HepG2 (cell line): ENCODE results near the gene ZNF526. TPM values are rescaled to one million over a fixed set of nuclear protein-coding genes. Genes with fewer than 3 reads are reported as not detected.

Source experiments
- AFF4 ChIP-seq: sonication (generic); formaldehyde crosslinking; IDR thresholded peaks from 2 replicates; pipeline ENCODE4 v1.4.0; 2020; ENCODE audit warnings: missing genetic modification reagents
- BCL3 ChIP-seq: sonication (generic); formaldehyde crosslinking; IDR thresholded peaks from 2 replicates; pipeline ENCODE4 v1.5.1; 2020; ENCODE audit warnings: mild to moderate bottlenecking, missing genetic modification reagents, moderate library complexity
- CBX5 ChIP-seq: sonication (generic); formaldehyde crosslinking; IDR thresholded peaks from 2 replicates; pipeline ENCODE4 v1.4.0; 2020; ENCODE audit warnings: missing genetic modification reagents, borderline replicate concordance
- FOXC1 ChIP-seq: sonication (generic); formaldehyde crosslinking; IDR thresholded peaks from 2 replicates; pipeline ENCODE4 v1.8.0; 2022; ENCODE audit warnings: mild to moderate bottlenecking, missing genetic modification reagents, borderline replicate concordance
- HIVEP1 ChIP-seq: sonication (generic); formaldehyde crosslinking; IDR thresholded peaks from 2 replicates; pipeline ENCODE4 v1.4.0; 2020; ENCODE audit warnings: mild to moderate bottlenecking, missing genetic modification reagents
- NCOR1 ChIP-seq: fragments of 200-600 bp; sonication (generic); IDR thresholded peaks from 2 replicates; pipeline ENCODE4 v1.7.0; 2017; ENCODE audit warnings: antibody characterized with exemption, low read length, borderline replicate concordance
- NR2F2 ChIP-seq: IDR thresholded peaks from 2 replicates; pipeline ENCODE4 v1.6.1; 2012; ENCODE audit warnings: low read depth, inconsistent platforms, borderline replicate concordance
- NR3C1 ChIP-seq: sonication (generic); formaldehyde crosslinking; IDR thresholded peaks from 2 replicates; pipeline ENCODE4 v1.4.0; 2020; ENCODE audit warnings: missing genetic modification reagents
- PCBP1 ChIP-seq: fragments of 200-400 bp; formaldehyde crosslinking; IDR thresholded peaks from 2 replicates; pipeline ENCODE4 v1.6.1; 2017; ENCODE audit warnings: mild to moderate bottlenecking, low read depth, low read length, borderline replicate concordance
- STAT6 ChIP-seq: sonication (generic); formaldehyde crosslinking; IDR thresholded peaks from 2 replicates; pipeline ENCODE4 v1.4.0; 2020; ENCODE audit warnings: missing genetic modification reagents, mild to moderate bottlenecking, borderline replicate concordance
- UBTF ChIP-seq: sonication (generic); formaldehyde crosslinking; IDR thresholded peaks from 2 replicates; pipeline ENCODE4 v1.4.0; 2020; ENCODE audit warnings: mild to moderate bottlenecking, missing genetic modification reagents
- YEATS4 ChIP-seq: sonication (generic); formaldehyde crosslinking; IDR thresholded peaks from 2 replicates; pipeline ENCODE4 v1.4.0; 2020; ENCODE audit warnings: missing genetic modification reagents, borderline replicate concordance
- ZNF121 ChIP-seq: sonication (generic); formaldehyde crosslinking; IDR thresholded peaks from 2 replicates; pipeline ENCODE4 v1.5.0; 2020; ENCODE audit warnings: mild to moderate bottlenecking, missing genetic modification reagents
- ZNF275 ChIP-seq: sonication (generic); formaldehyde crosslinking; IDR thresholded peaks from 2 replicates; pipeline ENCODE4 v1.8.0; 2022; ENCODE audit warnings: missing genetic modification reagents, mild to moderate bottlenecking, inconsistent platforms, borderline replicate concordance
- ZNF496 ChIP-seq: sonication (generic); formaldehyde crosslinking; IDR thresholded peaks from 2 replicates; pipeline ENCODE4 v1.8.1; 2023; ENCODE audit warnings: mild to moderate bottlenecking, moderate library complexity, missing genetic modification reagents; ENCODE audit not compliant: insufficient replicate concordance
- ZNF703 ChIP-seq: sonication (generic); formaldehyde crosslinking; IDR thresholded peaks from 2 replicates; pipeline ENCODE4 v1.5.1; 2020; ENCODE audit warnings: missing genetic modification reagents, mild to moderate bottlenecking, moderate library complexity, borderline replicate concordance
- polyA plus RNA-seq, 8 experiments: library from polyadenylated mRNA; depleted of rRNA in 3 of 8; stranded (reverse) in 7 of 8; unstranded in 1 of 8; fragments of >200 nt; fragmentation: Illumina TruSeq in 4 of 8; extraction: Trizol in 4 of 8; gene quantifications; 2 replicates each; pipeline versions ENCODE4 v1.2.1 to v1.2.3, GENCODE V29; 2011 to 2016; ENCODE audit warnings: low read depth in 4 of 8, missing spikeins in 1 of 8, mixed read lengths in 1 of 8; ENCODE audit not compliant: insufficient read depth in 1 of 8
- total RNA-seq, 5 experiments: library from RNA; depleted of rRNA; stranded (reverse); fragments of >200 nt; fragmentation: Illumina TruSeq; extraction: Trizol; gene quantifications; 2 replicates each; pipeline ENCODE4 v1.2.3, GENCODE V29; 2016; ENCODE audit warnings: low read depth in 1 of 5

The ZNF526 gene
- total and polyA plus RNA-seq, 2 of the 13 experiments (the other 11 are each of a cell fraction or from before 2014, with no cell fraction given), result 3.3 to 8.4 TPM

GRCh38 chr19:42216653-42217519 lies 3.2 kb upstream of the ZNF526 start (continued):
- TF ChIP-seq ZNF121, result no peak
- 0 out of 2 replicates have a peak, but pooled peaks have one; percentile 8 for TF ChIP-seq BCL3 (CRISPR knock-in tag)
- no peak for TF ChIP-seq ZNF496 (CRISPR knock-in tag)
- 0 out of 2 replicates have a peak, but pooled peaks have one; percentile 45 for TF ChIP-seq ZNF703
- no peak for TF ChIP-seq CBX5 (CRISPR knock-in tag)
- TF ChIP-seq NCOR1, result no peak
- no peak for TF ChIP-seq STAT6 (CRISPR knock-in tag)
- no peak for TF ChIP-seq NR3C1
- TF ChIP-seq ZNF275 (CRISPR knock-in tag), result no peak
- no peak for TF ChIP-seq YEATS4 (CRISPR knock-in tag)
- no peak; the same call in 1 of the 2 replicates for TF ChIP-seq FOXC1 (CRISPR knock-in tag)
- TF ChIP-seq UBTF, result peak; percentile 68; the same call in 1 of the 2 replicates
- no peak for TF ChIP-seq NR2F2
- TF ChIP-seq PCBP1, result peak; percentile 68; the same call in 1 of the 2 replicates
- TF ChIP-seq HIVEP1, result no peak; the same call in 1 of the 2 replicates
- no peak for TF ChIP-seq AFF4 (CRISPR knock-in tag)
